ENCODE data around the gene AQR.
"Not testable (repeated sequence)": the region's sequence is repeated elsewhere in the genome, so short reads cannot be mapped to it uniquely, and the experiment has no call there.

Gene AQR

DNA sequence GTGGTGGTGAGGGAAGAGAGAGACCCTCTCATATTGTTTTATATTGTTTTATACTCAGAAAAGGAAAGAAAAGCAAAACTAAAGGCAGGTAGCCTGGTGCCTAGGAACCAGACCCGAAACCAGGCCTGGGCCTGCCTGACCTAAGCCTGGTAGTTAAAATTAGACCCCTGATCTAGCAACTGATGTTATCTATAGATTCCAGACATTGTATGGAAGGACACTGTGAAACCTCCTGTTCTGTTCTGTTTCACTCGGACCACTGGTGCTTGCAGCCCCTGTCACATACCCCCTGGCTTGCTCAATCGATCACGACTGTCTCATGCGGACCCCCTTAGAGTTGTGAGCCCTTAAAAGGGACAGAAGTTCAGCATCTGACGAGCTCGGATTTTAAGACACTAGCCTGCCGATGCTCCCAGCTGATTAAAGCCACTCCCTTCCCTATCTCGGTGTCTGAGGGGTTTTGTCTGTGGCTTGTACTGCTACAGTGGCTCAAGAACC lies 156.6 kb downstream of the AQR start:
- DNase-seq (ENCODE audit: low read depth), result not testable (repeated sequence)

DNA sequence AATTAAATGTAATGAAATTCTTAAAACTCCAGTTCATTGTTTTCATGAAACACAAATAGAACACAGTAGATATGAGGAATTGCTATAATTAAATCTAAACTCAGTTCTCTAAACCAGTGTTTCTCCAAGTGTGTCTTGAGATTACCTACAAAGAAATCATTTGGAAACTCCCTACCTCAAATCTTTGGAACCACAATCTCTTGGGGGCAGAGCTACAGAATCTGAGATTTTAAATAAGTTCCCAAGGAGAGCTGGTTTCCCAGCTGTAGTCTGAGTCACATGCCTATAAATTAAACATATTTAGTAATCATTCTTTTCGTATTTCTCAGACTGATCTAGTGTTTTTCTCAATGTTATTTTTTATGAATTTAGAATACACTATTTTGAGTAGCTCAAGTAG lies 157.2 kb downstream of the AQR start:
- DNase-seq (ENCODE audit: low read depth), result peak; percentile 77

DNA sequence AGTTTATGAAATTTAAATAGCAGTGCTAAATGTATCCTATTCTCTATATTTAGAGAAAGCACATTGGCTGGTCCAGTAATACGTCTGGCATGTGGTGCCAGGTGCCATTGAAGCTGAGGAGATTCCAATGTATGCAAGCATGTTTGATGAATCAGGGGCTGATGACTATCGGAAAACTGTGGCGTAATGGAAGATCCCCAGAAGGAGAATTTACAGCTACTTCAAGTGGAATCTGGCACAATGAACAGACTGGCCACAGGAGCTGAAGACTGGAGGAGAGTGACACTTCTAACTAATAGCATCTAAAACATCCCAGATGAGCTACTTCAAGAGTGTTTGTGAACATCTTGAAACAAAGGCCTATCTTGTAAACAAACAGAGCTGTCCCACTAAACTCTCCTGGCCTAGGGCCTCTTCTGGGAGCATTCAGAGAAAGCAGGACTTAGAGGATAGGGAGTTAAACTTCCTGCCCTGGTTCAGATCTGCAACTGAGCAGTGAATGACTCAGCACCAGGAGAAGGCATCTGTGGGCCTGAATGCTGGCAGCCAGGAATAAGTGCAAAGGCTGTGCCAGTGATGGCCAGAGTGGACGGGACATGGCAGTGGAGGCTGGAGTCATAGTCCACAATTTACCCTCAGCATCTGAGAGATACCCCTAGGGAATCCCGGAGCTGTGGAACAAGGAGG lies 159.0 kb downstream of the AQR start:
- peak; percentile 99 for DNase-seq (ENCODE audit: low read depth)

DNA sequence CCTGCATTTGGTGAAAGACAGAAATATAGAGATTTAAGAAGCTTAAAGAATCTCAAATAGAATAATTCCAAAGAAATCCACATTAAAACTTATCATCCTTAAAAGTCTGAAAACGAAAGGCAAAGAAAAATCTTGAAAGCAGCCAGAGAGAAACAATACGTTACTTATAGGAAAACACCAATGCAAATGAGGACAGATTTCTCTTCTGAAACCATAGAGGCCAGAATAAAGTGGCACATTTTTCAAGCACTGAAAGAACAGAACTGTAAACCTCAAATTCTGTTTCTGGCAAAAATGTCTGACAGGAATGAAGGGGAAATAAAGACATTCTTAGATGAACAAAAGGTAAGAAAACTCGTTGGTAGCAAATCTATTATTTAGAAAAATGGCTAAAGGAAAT lies 160.4 kb downstream of the AQR start:
- DNase-seq (ENCODE audit: low read depth), result no peak

DNA sequence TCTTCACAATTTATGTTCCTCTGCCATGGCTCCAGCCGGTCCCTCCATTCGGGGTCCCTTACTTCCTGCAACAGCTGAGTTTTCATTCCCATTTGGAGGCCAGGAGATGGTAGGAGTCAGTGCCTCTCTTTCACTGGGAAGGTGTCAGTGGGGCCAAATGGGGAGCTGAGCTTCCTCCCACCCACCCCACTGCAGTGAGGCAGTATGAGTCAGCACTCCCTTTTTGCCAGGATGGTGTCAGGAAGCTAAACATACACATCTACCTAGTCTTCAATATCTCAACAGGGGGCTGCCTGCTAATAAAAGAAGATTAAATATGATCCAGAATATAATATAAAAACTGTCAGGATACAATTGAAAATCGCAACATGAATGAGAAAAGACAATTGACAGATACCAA lies 161.5 kb downstream of the AQR start:
- peak; percentile 47 for DNase-seq (ENCODE audit: low read depth)

DNA sequence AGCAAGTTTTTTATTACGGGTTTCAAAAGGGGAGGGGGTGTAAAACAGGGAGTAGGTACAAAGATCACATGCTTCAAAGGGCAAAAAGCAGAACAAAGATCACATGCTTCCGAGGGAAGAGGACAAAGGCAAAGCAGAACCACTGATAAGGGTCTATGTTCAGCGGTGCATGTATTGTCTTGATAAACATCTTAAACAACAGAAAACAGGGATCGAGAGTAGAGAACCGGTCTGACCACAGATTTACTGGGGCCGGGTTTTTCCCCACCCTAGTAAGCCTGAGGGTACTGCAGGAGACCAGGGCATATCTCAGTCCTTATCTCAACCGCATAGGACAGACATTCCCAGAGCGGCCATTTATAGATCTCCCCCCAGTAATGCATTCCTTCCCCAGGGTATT lies 162.3 kb downstream of the AQR start:
- not testable (repeated sequence) for DNase-seq (ENCODE audit: low read depth)

DNA sequence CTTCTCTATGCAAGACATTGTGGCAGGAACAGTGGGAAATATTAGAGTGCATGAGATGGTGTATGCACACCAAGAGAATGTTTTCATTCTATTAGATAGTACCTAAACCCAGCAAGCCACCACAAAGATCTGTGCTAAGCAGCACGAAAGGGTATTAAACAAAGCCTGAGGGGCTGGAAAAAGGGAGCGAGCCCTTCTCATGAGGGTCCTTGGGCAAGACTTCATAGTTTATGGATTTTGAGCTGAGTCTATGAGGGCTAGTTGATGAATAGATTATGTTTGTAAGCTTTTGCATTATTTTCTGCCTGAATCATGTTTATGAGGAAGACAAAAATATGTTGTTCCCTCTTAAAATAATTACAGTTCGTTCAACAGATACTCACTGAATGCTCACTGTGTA lies 164.8 kb downstream of the AQR start:
- no peak for DNase-seq (ENCODE audit: low read depth)

DNA sequence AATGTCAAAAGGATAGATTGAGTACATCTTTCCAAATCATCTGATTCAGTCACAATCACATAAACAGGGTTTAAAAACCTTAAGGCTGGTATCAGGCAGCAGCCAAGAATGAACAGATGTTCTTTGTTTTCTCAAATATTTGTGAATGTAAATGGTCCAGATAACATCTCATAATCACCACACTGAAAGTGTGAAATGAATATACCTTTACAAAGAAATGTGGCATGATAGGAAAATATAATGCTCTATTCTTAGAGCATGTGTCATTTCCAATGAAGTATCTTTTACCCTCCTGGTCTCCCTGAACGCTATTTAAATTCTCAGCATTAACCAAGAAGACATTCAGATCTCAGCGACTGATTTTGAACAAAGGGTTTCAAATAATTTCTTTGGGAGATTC lies 165.4 kb downstream of the AQR start:
- no peak for DNase-seq (ENCODE audit: low read depth)

DNA sequence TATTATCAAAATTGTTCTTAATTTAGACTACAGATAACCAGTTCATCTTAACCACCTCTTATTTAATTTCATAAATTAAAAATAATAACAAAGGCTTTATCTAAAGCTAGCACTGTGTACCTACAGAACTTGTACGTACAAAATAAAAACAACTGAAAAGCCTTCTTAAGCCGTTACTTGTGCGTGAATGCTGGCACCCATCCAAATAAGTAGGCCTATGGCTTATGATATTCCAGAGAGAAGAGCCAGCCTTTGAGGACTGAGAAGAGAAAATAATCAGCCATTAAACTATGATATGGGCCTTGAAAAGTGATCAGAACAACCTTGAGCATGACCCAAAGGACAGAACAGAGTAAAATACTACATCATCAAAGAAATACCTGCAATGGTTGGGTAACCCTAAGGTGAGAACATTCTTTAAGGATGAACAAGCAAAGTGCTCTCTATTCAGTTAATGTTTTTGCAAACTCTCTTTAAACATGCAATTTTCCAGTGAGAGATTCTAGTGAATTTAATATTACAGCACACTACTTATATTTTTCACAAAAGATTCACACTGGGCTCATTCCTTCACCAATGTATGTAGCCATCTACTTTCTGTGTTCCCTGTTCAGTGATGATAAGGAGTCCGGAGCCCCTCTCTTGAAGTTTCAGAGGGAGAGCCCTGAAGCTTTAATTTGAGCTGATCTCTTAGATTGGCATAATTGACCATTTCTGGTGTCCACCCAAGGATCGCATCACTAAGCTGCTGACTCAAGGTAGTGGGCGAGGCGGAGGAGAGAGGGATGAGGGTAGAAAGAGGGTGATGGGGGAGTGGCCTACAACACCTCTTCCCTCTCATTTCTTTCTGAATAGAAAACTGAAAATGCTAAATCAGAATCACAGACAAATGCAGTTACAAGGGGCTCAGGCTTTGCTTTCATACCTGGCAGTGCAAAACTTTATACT lies 166.5 kb downstream of the AQR start:
- no peak for DNase-seq (ENCODE audit: low read depth)

DNA sequence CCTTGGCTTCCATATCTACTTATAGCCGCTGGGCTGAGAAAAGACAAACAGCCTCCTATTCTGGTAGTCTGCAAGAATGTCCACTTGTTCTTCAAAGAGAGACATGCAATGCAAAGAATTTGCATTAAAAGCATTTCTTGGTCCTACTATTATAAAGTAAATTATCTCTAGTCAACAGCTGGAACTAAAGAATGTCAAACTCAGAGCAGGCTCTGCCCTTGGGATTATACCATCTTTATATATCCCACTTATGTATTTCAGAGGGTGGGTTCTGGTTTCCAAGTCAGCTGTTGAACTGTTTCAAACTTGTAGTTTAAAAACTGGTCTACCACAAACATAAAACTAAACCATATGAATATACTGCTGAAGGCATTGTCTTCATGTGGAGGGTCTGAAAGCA lies 167.2 kb downstream of the AQR start:
- no peak for DNase-seq (ENCODE audit: low read depth)
